Stimulated activated memory B cell treated with anti-CD40 and anti-IgM and Interleukin-4, amounts not matched to agents 10 μg/mL and 1 μg/mL and 100 μg/mL, for 72 hours (primary cell): ENCODE data around the gene AJM1.
"Not testable (repeated sequence)": the region's sequence is repeated elsewhere in the genome, so short reads cannot be mapped to it uniquely, and the experiment has no call there.

ENCODE experiments used
- ATAC-seq: fragments of 150-1000 bp; cut with Tn5 transposase; 2 replicates; pipeline ENCODE4 v1.10.0; 2021
- H3K27ac Mint-ChIP-seq: one replicate; pipeline ENCODE4 v1.8.0; 2022; ENCODE audit warnings: mild to moderate bottlenecking, mixed read lengths
- H3K27me3 Mint-ChIP-seq: one replicate; pipeline ENCODE4 v1.8.0; 2022; ENCODE audit warnings: mixed read lengths
- H3K36me3 Mint-ChIP-seq: one replicate; pipeline ENCODE4 v1.8.0; 2022; ENCODE audit warnings: mixed read lengths
- H3K4me1 Mint-ChIP-seq: one replicate; pipeline ENCODE4 v1.8.0; 2022; ENCODE audit warnings: mixed read lengths
- H3K4me3 Mint-ChIP-seq: one replicate; pipeline ENCODE4 v1.8.0; 2022; ENCODE audit warnings: mild to moderate bottlenecking, moderate library complexity, mixed read lengths
- H3K9me3 Mint-ChIP-seq: one replicate; pipeline ENCODE4 v1.8.0; 2022; ENCODE audit warnings: mixed read lengths

The AJM1 gene

GRCh38 chr9:136881691-136882108 lies 39.4 kb downstream of the AJM1 start:
- peak overlapping the region; percentile 89 for H3K27ac Mint-ChIP-seq

GRCh38 chr9:136882109-136882946 lies 40.0 kb downstream of the AJM1 start:
- Mint-ChIP-seq H3K27ac (peak overlapping the region; percentile 89), H3K36me3 (no peaks in the 10 kb centered on the region), H3K27me3 (no peaks in the 10 kb centered on the region), H3K4me1 (peaks cover 45% of the 10 kb centered on the region), H3K4me3 (peak overlapping the region; percentile 86), H3K9me3 (no peaks in the 10 kb centered on the region)
- peak; percentile 68 for ATAC-seq

More at GRCh38 chr9:136881691-136882108, 39.4 kb downstream of the AJM1 start:
- Mint-ChIP-seq H3K9me3 (no peaks in the 10 kb centered on the region), H3K36me3 (no peaks in the 10 kb centered on the region), H3K4me1 (peaks cover 40% of the 10 kb centered on the region), H3K4me3 (peak overlapping the region; percentile 86), H3K27me3 (no peaks in the 10 kb centered on the region)
- peak; percentile 61 for ATAC-seq

GRCh38 chr9:136882947-136883283 lies 40.6 kb downstream of the AJM1 start:
- H3K4me1 Mint-ChIP-seq = peaks cover 50% of the 10 kb centered on the region
- not testable (repeated sequence) for H3K9me3 Mint-ChIP-seq

GRCh38 chr9:136883670-136884069 lies 41.4 kb downstream of the AJM1 start:
- not testable (repeated sequence) for H3K9me3 Mint-ChIP-seq, H3K27me3 Mint-ChIP-seq, H3K36me3 Mint-ChIP-seq, H3K4me3 Mint-ChIP-seq, H3K27ac Mint-ChIP-seq, ATAC-seq
- H3K4me1 Mint-ChIP-seq = peaks cover 55% of the 10 kb centered on the region

More at GRCh38 chr9:136882947-136883283, 40.6 kb downstream of the AJM1 start:
- not testable (repeated sequence) for H3K27me3 Mint-ChIP-seq, ATAC-seq, H3K36me3 Mint-ChIP-seq
- peak overlapping the region; percentile 89 for H3K27ac Mint-ChIP-seq
- H3K4me3 Mint-ChIP-seq = peak overlapping the region; percentile 86

- no peaks in the 10 kb centered on the region for H3K36me3 Mint-ChIP-seq
- H3K4me1 Mint-ChIP-seq = peaks cover 49% of the 10 kb centered on the region
- no peaks in the 10 kb centered on the region for H3K9me3 Mint-ChIP-seq
- H3K27me3 Mint-ChIP-seq = no peaks in the 10 kb centered on the region
- H3K4me3 Mint-ChIP-seq = peak within 1 kb of the TSS; percentile 95
- H3K27ac Mint-ChIP-seq = peak within 1 kb of the TSS; percentile 78
- peak; percentile 95 for ATAC-seq
Measured at GRCh38 chr9:136885950-136886578, 43.8 kb downstream of the AJM1 start, which contains the start of gene TRAF2. Gene TRAF2 (plus strand): TSS chr9:136886516. CDS start chr9:136898741, 12,225 bp downstream.

- H3K27ac Mint-ChIP-seq = peak overlapping the region; percentile 78
- H3K27me3 Mint-ChIP-seq = no peaks in the 10 kb centered on the region
- no peaks in the 10 kb centered on the region for H3K9me3 Mint-ChIP-seq
- peak; percentile 32 for ATAC-seq
- H3K4me1 Mint-ChIP-seq = peaks cover 41% of the 10 kb centered on the region
- H3K36me3 Mint-ChIP-seq = no peaks in the 10 kb centered on the region
- peak overlapping the region; percentile 95 for H3K4me3 Mint-ChIP-seq
Measured at GRCh38 chr9:136886610-136887597, 44.6 kb downstream of the AJM1 start.

- no peak for ATAC-seq
- no peaks in the 10 kb centered on the region for H3K27me3 Mint-ChIP-seq
- no peak overlapping the region for H3K27ac Mint-ChIP-seq
- no peaks in the 10 kb centered on the region for H3K9me3 Mint-ChIP-seq
- no peaks in the 10 kb centered on the region for H3K36me3 Mint-ChIP-seq
- peaks cover 34% of the 10 kb centered on the region for H3K4me1 Mint-ChIP-seq
- H3K4me3 Mint-ChIP-seq = no peak overlapping the region
Measured at GRCh38 chr9:136888454-136888853, 46.2 kb downstream of the AJM1 start.

GRCh38 chr9:136889858-136890257 lies 47.6 kb downstream of the AJM1 start:
- H3K4me3 Mint-ChIP-seq = no peak overlapping the region
- H3K36me3 Mint-ChIP-seq = peaks cover 10% of the 10 kb centered on the region
- peaks cover 40% of the 10 kb centered on the region for H3K4me1 Mint-ChIP-seq
- no peak for ATAC-seq
- no peak overlapping the region for H3K27ac Mint-ChIP-seq
- H3K9me3 Mint-ChIP-seq = no peaks in the 10 kb centered on the region
- H3K27me3 Mint-ChIP-seq = no peaks in the 10 kb centered on the region

GRCh38 chr9:136890661-136891060 lies 48.4 kb downstream of the AJM1 start:
- Mint-ChIP-seq H3K27me3 (no peaks in the 10 kb centered on the region), H3K9me3 (no peaks in the 10 kb centered on the region), H3K27ac (no peak overlapping the region), H3K4me1 (peaks cover 36% of the 10 kb centered on the region), H3K36me3 (peaks cover 15% of the 10 kb centered on the region), H3K4me3 (no peak overlapping the region)
- no peak for ATAC-seq
